H1 (cell line): ENCODE results near the gene JADE3.

ENCODE experiments used
- GABPA ChIP-seq: IDR thresholded peaks from 2 replicates; pipeline ENCODE4 v1.6.1; 2011; ENCODE audit warnings: mild to moderate bottlenecking, low read length, moderate library complexity, borderline replicate concordance; ENCODE audit not compliant: insufficient read depth
- NANOG ChIP-seq: IDR thresholded peaks from 2 replicates; pipeline ENCODE4 v1.6.1; 2011; ENCODE audit warnings: low read length, low read depth, mild to moderate bottlenecking, inconsistent platforms; ENCODE audit not compliant: insufficient read depth, poor library complexity, severe bottlenecking
- SP4 ChIP-seq: IDR thresholded peaks from 2 replicates; pipeline ENCODE4 v1.6.1; 2012; ENCODE audit warnings: low read length, inconsistent platforms

GRCh38 chrX:47047989-47048388 is 135.8 kb downstream of the JADE3 start:
- TF ChIP-seq GABPA (no peak), SP4 (no peak), NANOG (no peak)
